Body of pancreas (tissue), 4 donors: Measurements from ENCODE around the gene DNAAF8. TPM values are rescaled to one million over a fixed set of nuclear protein-coding genes. Genes with fewer than 3 reads are reported as not detected.
A peak's percentile ranks its signal among the peaks of the same experiment; 100 is the strongest.

Experiments
- ATAC-seq: fragments of 150-250 bp; one replicate; pipeline ENCODE4 v1.9.1; 2016
- DNase-seq, 4 donors: peaks; one replicate each; pipeline ENCODE4 v3.0.0-alpha.2; 2019
- H3K27ac ChIP-seq, 4 donors: fragments of 200-600 bp; sonication (generic); 1 replicate in 3 of 4; 2 replicates in 1 of 4; pipeline versions ENCODE4 v1.5.1 to v1.6.1; 2016 to 2019; ENCODE audit warnings: mild to moderate bottlenecking in 1 of 4, mixed read lengths in 1 of 4, moderate library complexity in 1 of 4
- H3K27me3 ChIP-seq, 2 donors: fragments of 200-600 bp; sonication (generic); one replicate each; pipeline ENCODE4 v1.6.0; 2016; ENCODE audit warnings: mild to moderate bottlenecking in 1 of 2
- H3K36me3 ChIP-seq, 2 donors: fragments of 200-600 bp; sonication (generic); replicated peaks in 1 of 2; 2 replicates each; pipeline ENCODE4 v1.5.1; 2016; ENCODE audit warnings: low read depth in 2 of 2; ENCODE audit not compliant: insufficient read depth in 1 of 2
- H3K4me1 ChIP-seq: fragments of 200-600 bp; sonication (generic); one replicate; pipeline ENCODE4 v1.6.0; 2016
- H3K4me3 ChIP-seq, 2 donors: fragments of 200-600 bp; sonication (generic); 1 replicate in 1 of 2; 2 replicates in 1 of 2; pipeline ENCODE4 v1.5.1; 2016 to 2019
- H3K9me3 ChIP-seq, 3 donors: fragments of 200-600 bp; sonication (generic); 1 replicate in 2 of 3; 2 replicates in 1 of 3; pipeline ENCODE4 v1.5.1; 2016
- POLR2A ChIP-seq, 3 donors: fragments of 450-650 bp; IDR thresholded peaks; one replicate each; pipeline ENCODE4 v1.6.1; 2016; ENCODE audit warnings: antibody characterized with exemption in 3 of 3, mild to moderate bottlenecking in 2 of 3
- WGBS, 2 donors: methylation state at CpG; one replicate each; pipeline ENCODE4 v1.1.5; 2017; 5-methylcytosine and 5-hydroxymethylcytosine counted together
- intact Hi-C: fragments of 100-400 bp; cut with DNase I; formaldehyde crosslinking; loops from one replicate; pipeline ENCODE4 v1.15.1; 2023
- total RNA-seq, 2 donors: library from RNA; depleted of rRNA; stranded (reverse); fragments of >200 nt; gene quantifications; one replicate each; pipeline ENCODE4 v1.1.0, GENCODE V29; 2016
- TF ChIP-seq, protein P1 (sequence below), 7 experiments: fragments of 450-650 bp in 4 of 7; fragments of 200-600 bp in 3 of 7; sonication (generic) in 3 of 7; IDR thresholded peaks; one replicate each; pipeline ENCODE4 v1.5.1; 2016 to 2019; ENCODE audit warnings: antibody characterized with exemption in 7 of 7

Gene DNAAF8
- total RNA-seq, 2 donors from 2014 or later: under 0.01 to 0.26 TPM

- H3K4me3 ChIP-seq: no peak overlapping the region
- H3K36me3 ChIP-seq: peaks cover 0 to 2% of the 10 kb centered on the region in 2 donors
- no peaks in the 10 kb centered on the region for H3K27me3 ChIP-seq
- TF ChIP-seq, protein P1, sequence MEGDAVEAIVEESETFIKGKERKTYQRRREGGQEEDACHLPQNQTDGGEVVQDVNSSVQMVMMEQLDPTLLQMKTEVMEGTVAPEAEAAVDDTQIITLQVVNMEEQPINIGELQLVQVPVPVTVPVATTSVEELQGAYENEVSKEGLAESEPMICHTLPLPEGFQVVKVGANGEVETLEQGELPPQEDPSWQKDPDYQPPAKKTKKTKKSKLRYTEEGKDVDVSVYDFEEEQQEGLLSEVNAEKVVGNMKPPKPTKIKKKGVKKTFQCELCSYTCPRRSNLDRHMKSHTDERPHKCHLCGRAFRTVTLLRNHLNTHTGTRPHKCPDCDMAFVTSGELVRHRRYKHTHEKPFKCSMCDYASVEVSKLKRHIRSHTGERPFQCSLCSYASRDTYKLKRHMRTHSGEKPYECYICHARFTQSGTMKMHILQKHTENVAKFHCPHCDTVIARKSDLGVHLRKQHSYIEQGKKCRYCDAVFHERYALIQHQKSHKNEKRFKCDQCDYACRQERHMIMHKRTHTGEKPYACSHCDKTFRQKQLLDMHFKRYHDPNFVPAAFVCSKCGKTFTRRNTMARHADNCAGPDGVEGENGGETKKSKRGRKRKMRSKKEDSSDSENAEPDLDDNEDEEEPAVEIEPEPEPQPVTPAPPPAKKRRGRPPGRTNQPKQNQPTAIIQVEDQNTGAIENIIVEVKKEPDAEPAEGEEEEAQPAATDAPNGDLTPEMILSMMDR (IDR thresholded peaks at IDR 0.05): no peak
- no peak for TF ChIP-seq POLR2A (IDR thresholded peaks at IDR 0.05)
- ATAC-seq (no peak), DNase-seq (no peak)
- H3K9me3 ChIP-seq: no peaks in the 10 kb centered on the region
- H3K4me1 ChIP-seq: no peaks in the 10 kb centered on the region
- no peak overlapping the region for H3K27ac ChIP-seq
- intact Hi-C loops: no loop called here
- WGBS, 2 donors: 83 to 88% methylated on average over 7 of the region's 7 CpGs
These were observed 27.5 kb upstream of the DNAAF8 start for GRCh38 chr16:4706871-4707270.

GRCh38 chr16:4709481-4709880 lies 24.9 kb upstream of the DNAAF8 start:
- TF ChIP-seq POLR2A (IDR thresholded peaks at IDR 0.05): no peak
- TF ChIP-seq, protein P1 (IDR thresholded peaks at IDR 0.05): no peak
- DNase-seq (no peak), ATAC-seq (no peak)
- H3K4me3 ChIP-seq: no peak overlapping the region
- H3K36me3 ChIP-seq: peaks cover 0 to 2% of the 10 kb centered on the region in 2 donors
- H3K27me3 ChIP-seq: no peaks in the 10 kb centered on the region
- 96 to 97% methylated on average over 4 of the region's 4 CpGs for WGBS, 2 donors
- no peaks in the 10 kb centered on the region for H3K9me3 ChIP-seq
- intact Hi-C loops: no loop called here
- no peak overlapping the region for H3K27ac ChIP-seq
- peaks cover 13% of the 10 kb centered on the region for H3K4me1 ChIP-seq

DNA sequence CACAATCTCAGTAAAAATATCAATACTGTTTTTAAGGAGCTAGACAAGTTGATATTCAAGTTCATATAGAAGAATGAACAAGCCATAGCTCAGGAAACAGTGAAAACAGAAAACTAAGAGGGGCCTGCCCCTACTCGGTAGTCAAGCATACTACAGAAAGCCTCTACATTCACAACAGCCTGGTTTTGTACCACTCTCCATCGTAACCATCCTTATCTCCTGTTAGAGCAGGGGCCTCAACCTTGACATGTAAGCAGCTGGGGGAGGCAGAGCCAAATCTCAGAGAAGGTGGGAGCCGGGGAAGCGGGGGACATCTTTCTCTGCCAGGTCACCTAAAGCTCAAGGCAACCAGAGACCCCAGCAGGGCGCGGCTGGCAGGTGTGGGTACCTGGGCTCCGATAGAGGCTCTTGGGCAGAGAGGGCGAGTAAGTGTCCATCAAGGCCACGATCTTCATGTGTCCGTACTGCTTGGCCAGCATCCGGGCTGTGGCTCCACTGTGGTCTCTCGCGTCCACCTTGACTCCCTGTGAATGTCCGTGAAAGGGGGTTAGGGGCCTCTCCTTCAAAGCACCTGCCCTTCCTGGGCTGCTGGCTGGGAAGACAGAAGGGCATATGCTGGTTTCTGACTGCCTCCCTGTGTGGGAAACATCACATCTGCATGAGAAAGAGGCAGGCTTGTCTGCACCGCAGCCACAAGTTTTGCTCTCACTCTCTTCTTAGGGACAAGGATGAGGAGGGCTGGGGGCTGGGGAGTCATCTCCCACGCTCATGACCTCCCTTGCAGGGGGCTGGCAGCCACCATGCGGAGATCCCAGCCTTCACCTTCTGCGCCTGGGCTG lies 20.5 kb upstream of the DNAAF8 start:
- Histone ChIP-seq H3K4me3 (no peak overlapping the region), H3K4me1 (peaks cover 13% of the 10 kb centered on the region), H3K27me3 (no peaks in the 10 kb centered on the region), H3K36me3 (peaks cover 0 to 3% of the 10 kb centered on the region in 2 donors), H3K27ac (peak overlapping the region; percentile 45 to 67 (median 58)), H3K9me3 (no peaks in the 10 kb centered on the region)
- no peak for TF ChIP-seq POLR2A (IDR thresholded peaks at IDR 0.05)
- TF ChIP-seq, protein P1 (IDR thresholded peaks at IDR 0.05): no peak
- ATAC-seq (peak; percentile 79), DNase-seq (peak; percentile 43 to 60 (median 52))
- WGBS, 2 donors: 32 to 36% methylated on average over 10 to 18 of the region's 18 CpGs
- intact Hi-C loops: no loop called here

- H3K36me3 ChIP-seq: peaks cover 0 to 3% of the 10 kb centered on the region in 2 donors
- no peak for DNase-seq
- H3K27ac ChIP-seq: no peak overlapping the region
- no peak for TF ChIP-seq POLR2A (IDR thresholded peaks at IDR 0.05)
- TF ChIP-seq, protein P1 (IDR thresholded peaks at IDR 0.05): no peak
- peaks cover 13% of the 10 kb centered on the region for H3K4me1 ChIP-seq
- 88 to 89% methylated on average over 2 of the region's 2 CpGs for WGBS, 2 donors
- no peak for ATAC-seq
- no peak overlapping the region for H3K4me3 ChIP-seq
- H3K9me3 ChIP-seq: no peaks in the 10 kb centered on the region
- H3K27me3 ChIP-seq: no peaks in the 10 kb centered on the region
- intact Hi-C loops: no loop called here
These were observed 19.3 kb upstream of the DNAAF8 start for GRCh38 chr16:4714996-4715395.
